Left cardiac atrium (tissue), 4 donors: ENCODE data around the gene TRIM33. TPM values are rescaled to one million over a fixed set of nuclear protein-coding genes. Genes with fewer than 3 reads are reported as not detected.
"Not testable (repeated sequence)": the region's sequence is repeated elsewhere in the genome, so short reads cannot be mapped to it uniquely, and the experiment has no call there.

Experiments used
- ATAC-seq, 2 donors: fragments of 200-7000 bp; cut with Tn5 transposase; one replicate each; pipeline ENCODE4 v1.9.1; 2020; ENCODE audit warnings: mild to moderate bottlenecking in 2 of 2, moderate library complexity in 2 of 2
- DNase-seq: peaks from one replicate; pipeline ENCODE4 v3.0.0-alpha.2; 2020
- intact Hi-C, 2 donors: fragments of 100-400 bp; cut with DNase I; formaldehyde crosslinking; loops; one replicate each; pipeline versions ENCODE4 v1.14.1 to v1.15.1; 2022 to 2023
- total RNA-seq, 2 donors: library from RNA; stranded (reverse); fragmentation: NEBNext Ultra II Directional; extraction: Animal tissue kit (Norgen Biotek cat#: 25700); gene quantifications; one replicate each; pipeline ENCODE4 v1.2.1, GENCODE V29; 2021
- donor health status: DM: no; HTN: yes; CAD: no.
- donor health status: DM: no; HTN: yes; CAD: no; lungs with severe emphysema.
- donor health status: DM: yes; HTN: yes; CAD: no.
- donor health status: Dilated cardiomyopathy.

Gene TRIM33
- total RNA-seq, 2 donors from 2014 or later: 15.3 to 16.7 TPM

DNA sequence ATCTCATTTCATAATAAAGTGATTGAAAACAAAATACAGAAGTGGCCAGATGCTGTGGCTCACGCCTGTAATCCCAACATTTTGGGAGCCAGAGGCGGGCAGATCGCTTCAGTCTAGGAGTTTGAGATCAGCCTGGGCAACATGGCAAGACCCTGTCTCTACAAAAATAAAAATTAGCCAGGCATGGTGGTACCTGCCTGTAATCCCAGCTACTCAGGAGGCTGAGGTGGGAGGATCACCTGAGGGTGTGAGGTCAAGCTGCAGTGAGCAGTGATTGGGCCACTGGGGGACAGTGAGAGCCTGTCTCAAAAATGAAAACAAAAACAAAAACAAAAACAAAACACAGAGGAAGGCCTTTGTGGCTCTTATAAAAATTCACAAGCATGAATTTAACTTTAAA lies 38.6 kb downstream of the TRIM33 start:
- intact Hi-C loops: no loop called here
- ATAC-seq (no peak), DNase-seq (no peak)

DNA sequence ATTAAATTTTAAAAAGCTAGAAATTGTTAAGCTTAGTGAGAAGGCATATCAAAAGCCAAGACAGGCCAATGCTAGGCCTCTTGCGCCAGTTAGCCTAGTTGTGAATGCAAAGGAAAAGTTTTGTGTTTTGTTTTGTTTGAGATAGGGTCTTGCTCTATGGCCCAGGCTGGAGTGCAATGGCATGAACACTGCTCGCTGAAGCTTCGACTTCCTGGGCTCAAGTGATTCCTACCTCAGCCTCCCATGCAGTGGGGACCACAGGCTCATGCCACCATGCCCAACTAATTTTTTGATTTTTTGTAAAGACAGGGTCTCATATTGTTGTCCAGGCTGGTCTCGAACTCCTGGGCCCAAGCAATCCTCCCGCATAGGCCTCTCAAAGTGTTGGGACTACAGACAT lies 40.3 kb downstream of the TRIM33 start:
- intact Hi-C loops: no loop called here
- DNase-seq: no peak
- no peak for ATAC-seq

DNA sequence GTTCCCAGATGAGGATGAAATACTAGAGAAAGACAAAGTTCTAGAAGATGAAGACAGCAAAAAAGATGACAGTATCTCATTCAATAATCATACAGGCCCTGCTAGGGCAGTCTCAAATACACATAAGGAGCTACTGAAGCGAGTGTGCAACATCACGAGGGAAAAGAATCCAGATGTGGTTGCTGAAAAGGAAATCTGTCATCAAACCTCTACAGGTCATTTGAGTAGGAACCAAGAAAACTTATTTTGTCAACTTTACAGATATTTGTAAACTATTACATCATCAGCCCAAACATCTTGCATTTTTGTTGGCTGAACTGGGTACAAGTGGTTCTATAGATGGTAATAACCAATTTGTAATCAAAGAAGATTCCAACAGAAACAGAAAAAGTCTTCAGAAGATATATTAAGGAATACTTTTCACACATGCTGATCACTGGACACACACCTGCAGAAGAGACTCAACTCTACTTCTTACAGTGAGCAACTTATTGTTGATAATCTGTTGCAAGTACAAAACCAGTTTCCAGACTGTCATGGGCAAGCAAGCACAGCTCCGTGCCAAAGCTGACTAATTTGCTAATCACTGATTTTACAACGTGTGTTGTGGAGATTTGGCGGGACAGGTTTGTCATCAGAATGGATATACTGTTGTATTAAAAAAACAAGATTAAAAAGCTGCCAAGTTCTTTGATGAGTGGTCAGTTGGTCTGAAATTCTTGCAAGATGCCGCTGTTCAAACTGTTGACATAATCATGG lies 42.1 kb downstream of the TRIM33 start:
- DNase-seq: no peak
- intact Hi-C loops: no loop called here
- ATAC-seq: peak in 1 of 2 donors; percentile 48

DNA sequence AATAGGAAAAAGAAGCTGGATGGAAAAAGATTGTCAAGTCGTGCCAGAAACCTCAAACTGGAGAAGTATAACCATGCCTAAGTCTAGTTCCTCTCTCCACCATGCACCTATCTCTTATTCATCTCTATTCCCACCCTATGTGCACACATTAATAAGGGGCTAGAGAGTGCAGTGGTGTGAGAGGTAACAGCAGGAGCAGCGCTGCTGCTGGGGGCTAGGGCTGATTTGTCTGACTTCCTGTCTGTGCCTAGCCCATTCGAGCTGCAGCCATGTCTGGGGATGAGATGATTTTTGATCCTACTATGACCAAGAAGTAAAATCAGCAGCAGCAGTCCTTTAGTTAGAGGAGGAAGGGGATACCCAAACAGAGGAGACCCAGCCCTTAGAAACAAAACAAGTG lies 43.0 kb downstream of the TRIM33 start:
- intact Hi-C loops: no loop called here
- peak; percentile 30 to 44 for ATAC-seq
- DNase-seq: no peak

DNA sequence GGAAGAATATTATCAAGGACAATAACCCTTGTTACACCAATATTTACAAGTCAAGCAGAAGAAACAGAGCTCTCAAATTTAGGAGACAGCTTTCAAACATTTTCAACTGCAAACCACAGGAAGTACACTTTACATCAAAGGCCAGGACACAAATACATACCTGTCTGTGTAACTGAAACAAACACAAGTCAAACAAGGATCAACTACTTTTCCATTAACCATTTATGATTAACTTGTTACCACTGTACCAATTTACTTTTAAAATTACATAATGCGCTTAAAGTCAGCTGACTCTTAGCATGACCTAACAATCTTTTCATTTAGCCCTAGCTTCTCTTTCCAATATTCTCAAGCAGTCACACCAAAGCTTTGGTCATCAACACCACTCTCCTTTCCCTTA lies 43.5 kb downstream of the TRIM33 start:
- ATAC-seq (peak in 1 of 2 donors; percentile 31), DNase-seq (no peak)
- intact Hi-C loops: no loop called here

DNA sequence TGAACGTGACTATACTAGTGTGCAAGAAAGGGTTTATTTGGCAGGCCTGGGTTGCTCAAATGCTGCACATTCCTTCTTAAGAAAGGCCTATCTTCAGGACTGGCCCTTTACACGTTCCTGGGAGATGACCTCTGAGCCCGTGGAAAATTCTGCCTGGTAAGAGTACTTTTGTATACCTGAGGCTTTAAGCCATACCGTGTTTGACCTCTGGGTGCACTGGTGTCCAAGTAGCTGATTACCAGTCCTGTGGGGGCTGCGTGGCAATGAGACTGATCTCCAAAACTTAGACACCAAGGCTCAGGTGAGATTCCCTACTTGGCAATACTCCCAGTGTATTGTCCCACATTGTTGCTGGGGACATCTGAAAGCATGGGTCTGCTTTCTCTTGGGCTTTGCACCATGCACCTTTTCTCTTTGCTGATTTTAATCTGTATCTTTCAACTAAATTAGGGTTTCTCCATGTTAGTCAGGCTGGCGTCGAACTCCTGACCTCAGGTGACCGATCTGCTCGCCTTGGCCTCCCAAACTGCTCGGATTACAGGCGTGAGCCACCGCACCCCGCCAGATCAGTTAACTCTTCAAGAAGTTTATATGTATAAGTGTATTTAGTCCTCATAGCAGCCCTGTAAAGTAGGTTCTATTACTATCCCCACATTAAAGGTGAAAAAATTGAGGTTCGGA lies 44.5 kb downstream of the TRIM33 start:
- DNase-seq: no peak
- no peak for ATAC-seq
- intact Hi-C loops: no loop called here

DNA sequence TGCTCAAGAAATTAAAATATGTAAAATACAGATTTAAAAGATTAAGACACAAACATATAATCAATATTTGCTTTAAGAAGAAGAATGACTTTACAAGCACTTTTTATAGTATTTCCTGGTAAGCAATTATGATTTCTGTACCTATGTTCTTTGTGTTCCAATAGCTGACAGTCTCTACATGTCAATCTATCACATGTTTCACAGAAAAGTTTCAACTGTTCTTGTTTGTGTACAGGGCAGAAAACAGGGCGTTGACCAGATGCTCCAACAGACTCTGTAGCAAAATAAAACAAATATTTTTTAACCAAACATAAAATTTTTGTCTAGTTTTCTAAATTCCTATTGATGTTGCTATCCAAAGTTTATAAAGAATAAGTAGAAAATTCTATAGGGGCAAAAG lies 48.0 kb downstream of the TRIM33 start:
- ATAC-seq (no peak), DNase-seq (no peak)
- intact Hi-C loops: no loop called here

DNA sequence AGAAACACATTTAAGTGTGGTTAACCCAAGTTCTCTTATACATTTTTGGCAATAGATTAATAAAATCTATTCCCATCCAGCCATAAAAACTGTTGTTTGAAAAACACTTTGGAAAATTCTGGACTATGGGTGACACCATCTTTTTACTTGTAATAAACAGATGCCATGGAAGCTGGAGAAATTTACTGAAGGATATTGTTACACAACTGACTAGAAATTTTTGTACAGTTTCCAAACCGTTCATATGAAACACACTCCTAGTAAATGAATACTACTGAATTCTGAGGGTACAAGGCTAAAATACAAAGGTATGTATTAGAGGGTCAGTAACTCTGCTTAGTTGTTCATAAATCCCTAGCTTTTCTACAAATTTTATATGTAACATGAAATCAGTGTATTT lies 48.7 kb downstream of the TRIM33 start:
- no peak for DNase-seq
- intact Hi-C loops: no loop called here
- ATAC-seq: no peak

DNA sequence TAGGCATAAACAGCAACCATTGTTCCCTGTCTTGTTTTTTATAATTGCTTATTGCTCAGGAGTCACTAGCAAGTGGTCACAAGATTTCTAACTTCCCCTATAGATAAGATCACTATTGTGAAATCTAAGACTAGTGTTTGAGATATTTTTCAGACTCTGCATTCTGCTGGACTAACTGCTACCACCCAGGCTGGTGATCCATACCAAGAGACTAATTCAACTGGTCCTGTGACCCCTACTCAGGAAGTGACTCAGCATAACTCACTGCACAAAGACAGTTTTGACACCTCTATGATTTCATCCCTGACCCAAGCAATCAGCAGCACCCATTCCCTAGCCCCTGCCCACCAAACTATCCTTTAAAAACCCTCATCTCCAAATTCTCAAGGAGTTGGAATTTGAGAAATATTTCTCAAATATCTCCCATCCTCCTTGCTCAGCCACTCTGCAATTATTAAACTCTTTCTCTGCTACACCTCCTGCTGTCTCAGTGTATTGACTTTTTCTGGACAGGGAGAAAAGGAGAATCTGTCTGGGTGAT lies 52.7 kb downstream of the TRIM33 start:
- no peak for DNase-seq
- intact Hi-C loops: no loop called here
- ATAC-seq: peak in 1 of 2 donors; percentile 40

DNA sequence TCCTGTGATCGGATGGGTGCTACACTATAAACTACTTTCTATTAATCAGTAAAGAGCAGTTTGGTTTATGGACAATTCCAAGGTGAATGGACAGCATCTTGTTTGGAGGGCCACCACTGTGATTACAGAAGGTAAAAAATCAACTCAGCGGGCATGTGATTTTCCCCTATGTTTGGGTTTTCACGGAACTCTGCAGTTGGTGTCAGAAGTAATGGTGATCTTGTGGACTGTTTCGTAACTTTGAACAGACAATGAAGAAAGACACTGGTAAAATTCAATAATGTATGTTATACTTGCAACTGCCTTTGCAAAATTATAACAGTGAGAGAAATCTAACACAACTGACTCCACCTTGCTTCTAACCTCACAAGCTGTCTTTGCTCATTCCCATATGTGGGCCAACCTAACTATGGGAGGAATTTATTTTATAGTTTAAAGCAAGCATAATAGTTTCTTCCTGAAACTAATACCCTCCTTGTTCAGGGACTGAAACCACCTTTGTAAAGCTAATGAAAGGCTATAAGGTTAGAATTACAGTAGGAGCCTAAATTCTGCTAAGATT lies 53.2 kb downstream of the TRIM33 start:
- no peak for ATAC-seq
- intact Hi-C loops: no loop called here
- no peak for DNase-seq

DNA sequence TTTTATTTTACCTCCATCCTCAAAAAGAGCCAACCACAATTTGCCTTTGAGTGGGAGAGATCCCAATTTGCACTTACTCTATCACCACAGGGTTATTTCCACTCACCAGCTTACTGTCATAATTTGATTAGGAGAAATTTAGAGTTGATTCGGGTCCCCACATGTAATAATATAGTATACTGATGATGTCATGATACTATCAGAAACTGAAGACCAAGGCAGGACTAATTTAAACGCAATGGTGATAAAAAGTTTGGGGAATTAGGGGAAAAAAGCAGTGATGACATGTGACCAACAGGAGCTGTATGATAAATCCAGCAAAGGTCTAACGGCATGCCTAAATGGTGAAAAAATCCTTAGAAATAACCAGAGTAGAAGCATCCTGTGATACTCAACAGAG lies 54.4 kb downstream of the TRIM33 start:
- no peak for ATAC-seq
- DNase-seq: no peak
- intact Hi-C loops: no loop called here

DNA sequence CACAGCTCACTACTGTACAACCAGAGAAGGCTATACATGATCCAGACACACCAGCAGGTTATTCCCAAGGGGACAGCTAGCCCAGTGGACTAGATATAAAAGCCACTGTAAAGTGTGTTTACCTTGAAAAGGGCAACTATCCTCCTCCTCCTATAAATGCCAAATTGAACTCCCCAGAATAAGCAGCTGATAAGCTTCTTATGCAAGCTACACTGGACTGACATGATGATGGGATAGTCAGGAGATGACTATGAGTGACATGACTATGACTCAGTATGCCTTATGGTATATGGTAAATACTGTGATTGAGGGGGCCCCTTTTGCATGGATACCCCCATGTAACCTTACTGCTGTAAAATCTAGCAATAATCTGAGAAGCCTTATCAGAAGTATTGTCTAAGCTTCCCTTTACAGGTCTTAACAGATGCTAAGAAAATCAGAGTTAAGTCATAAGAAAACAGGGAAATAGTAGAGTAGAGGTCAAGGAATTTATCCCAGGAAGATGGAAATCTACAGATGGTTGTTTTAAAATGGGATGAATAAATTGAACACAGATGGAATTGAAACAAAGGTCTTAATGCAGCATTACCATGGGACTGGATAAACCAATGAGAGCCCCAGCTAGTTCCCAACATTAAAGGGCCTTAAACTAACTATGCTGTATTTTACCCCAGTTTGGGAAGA lies 55.8 kb downstream of the TRIM33 start:
- intact Hi-C loops: no loop called here
- DNase-seq (no peak), ATAC-seq (no peak)

DNA sequence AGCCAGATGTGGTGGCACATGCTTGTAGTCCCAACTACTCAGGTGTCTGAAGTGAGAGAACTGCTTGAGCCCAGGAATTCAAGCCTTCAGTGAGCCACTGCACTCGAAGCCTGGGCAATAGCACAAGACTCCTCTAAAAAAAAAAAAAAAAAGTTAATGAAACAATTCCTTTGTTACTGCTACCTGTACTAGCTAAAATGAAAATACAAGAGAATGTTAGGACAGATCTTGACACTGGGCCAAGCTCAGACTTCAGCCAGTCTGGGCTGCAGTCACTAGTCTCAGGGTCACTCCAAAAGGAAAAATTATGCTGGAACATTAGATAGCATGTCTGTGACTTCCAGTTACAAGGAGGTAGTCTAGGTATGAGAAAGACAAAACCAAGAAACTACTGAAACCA lies 56.5 kb downstream of the TRIM33 start:
- intact Hi-C loops: no loop called here
- DNase-seq (no peak), ATAC-seq (no peak)

DNA sequence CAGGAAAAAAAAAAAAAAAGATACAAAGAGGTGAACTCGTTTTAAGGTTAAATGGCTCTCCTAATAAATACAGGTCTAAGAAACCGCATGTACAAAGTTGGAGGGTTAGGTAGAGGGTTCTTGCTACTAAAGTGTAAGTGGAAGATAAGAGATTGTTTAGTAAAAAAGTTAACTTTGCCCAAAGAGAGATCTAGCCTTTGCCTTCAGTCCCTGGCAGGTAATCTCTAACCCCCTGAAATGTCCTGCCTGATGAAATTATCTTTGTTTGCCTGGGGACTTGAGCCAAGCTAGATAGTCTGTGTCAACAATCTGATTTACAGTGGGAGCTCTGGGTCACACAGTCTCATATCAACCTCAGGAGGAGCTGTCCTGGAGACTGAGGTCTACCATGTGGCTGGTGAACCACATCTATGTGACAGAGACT lies 57.6 kb downstream of the TRIM33 start:
- ATAC-seq: no peak
- intact Hi-C loops: no loop called here
- no peak for DNase-seq

DNA sequence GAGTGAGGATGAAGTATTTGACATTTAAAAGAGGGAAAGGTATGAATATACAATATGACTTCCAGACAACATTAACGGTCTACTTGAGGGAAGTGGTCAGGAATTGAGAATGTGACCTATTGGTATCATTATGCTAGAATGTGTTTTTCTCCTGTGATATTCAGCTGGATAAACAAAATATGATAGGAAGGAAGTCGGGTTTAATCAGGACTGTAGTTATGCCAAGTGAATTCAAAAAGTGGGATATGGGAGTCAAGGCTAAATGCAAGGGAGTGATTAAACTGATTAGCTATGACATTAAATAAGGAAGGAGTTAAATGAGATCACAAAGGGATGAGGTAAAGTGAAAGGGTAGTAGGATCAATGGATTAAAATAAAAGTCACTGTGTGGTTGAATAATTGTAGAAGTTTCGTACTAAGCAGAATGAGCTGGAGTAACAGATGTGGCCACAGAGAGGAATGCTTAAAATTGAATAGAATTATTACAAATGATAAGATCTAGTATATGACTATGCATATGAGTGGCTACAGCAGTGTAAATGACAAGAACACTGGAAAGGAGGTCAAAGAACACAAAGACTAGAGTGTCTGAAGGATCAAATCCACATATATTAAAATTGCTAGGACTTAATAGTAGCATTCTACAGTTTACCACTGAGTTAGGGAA lies 62.5 kb downstream of the TRIM33 start:
- ATAC-seq: no peak
- intact Hi-C loops: no loop called here
- DNase-seq: no peak

DNA sequence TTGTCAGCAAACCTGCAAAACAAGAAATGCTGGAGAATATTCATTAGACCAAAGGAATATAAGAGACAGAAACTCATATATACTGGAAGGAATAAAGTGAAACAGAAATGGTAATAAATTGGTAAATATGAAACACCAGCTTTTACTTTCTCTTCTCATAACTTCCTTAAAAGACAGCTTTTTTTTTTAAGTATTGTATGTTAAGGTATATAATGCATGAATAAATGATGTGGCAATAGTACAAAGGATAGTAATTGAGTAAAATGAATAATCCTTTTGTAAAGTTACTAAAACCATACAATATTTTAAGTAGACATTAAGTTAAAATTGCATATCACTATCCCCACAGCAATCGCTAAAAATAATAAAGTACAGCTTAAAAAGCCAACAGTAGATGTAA lies 64.8 kb downstream of the TRIM33 start:
- ATAC-seq: no peak
- intact Hi-C loops: no loop called here
- DNase-seq: no peak

DNA sequence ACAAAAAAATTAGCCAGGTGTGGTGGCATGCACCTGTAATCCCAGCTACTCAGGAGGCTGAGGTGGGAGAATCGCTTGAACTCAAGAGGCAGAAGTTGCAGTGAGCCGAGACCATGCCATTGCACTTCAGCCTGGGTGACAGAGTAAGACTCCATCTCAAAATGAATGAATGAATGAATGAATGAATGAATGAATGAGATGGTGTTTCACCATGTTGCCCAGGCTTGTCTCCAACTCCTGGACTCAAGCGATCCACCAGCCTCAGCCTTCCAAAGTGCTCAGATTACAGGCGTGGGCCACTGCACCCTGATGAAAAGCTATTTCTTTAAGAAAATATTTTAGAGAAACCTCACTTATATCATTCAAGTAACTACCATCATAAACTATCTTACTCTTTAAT lies 67.8 kb downstream of the TRIM33 start:
- ATAC-seq, DNase-seq, intact Hi-C loops: not testable (repeated sequence)

DNA sequence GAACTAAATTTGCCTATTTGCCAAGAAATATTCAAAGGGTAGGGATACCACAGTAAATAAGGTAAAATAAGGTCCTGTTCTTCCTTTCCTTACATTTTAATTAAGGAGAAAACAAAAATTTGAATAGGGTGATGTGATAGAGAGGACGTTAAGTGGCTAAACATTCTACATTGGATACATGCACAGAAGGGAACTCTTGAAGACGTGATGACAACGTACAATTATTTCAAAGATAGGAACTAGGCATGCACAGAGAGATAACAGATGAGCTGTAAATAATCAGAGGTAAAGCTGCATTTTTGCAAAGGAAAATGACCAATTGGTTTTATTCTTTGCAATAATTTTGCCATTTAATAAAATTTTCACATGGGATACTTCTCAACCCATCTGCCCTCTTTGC lies 69.7 kb downstream of the TRIM33 start:
- no peak for ATAC-seq
- intact Hi-C loops: no loop called here
- no peak for DNase-seq

DNA sequence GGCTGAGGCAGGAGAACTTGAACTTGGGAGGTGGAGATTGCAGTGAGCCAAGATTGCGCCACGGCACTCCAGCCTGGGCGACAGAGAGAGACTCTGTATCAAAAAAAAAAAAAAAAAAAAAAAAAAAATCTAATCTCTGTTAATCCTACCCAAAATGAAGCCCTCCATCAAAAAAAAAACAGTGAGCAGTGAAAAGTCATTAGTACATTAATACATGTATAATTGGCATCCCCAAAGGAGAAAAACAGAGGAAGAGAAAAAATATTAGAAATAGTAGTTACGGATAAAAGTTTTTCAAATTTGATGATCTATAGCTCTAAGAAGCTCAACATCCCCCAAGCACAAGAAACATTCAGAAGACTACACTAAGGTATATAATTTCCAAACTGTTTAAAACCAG lies 71.6 kb downstream of the TRIM33 start:
- DNase-seq (no peak), ATAC-seq (no peak)

More for the DNA sequence above, 71.6 kb downstream of the TRIM33 start:
- intact Hi-C loops: no loop called here
